Suppressor macrophage treated with lipopolysaccharide for 4 hours (primary cell): ENCODE data around the gene RNF13.
"Not testable (repeated sequence)": the region's sequence is repeated elsewhere in the genome, so short reads cannot be mapped to it uniquely, and the experiment has no call there.

Experiments
- DNase-seq: peaks from one replicate; pipeline ENCODE4 v3.0.0-alpha.2; 2020

Gene RNF13

DNA sequence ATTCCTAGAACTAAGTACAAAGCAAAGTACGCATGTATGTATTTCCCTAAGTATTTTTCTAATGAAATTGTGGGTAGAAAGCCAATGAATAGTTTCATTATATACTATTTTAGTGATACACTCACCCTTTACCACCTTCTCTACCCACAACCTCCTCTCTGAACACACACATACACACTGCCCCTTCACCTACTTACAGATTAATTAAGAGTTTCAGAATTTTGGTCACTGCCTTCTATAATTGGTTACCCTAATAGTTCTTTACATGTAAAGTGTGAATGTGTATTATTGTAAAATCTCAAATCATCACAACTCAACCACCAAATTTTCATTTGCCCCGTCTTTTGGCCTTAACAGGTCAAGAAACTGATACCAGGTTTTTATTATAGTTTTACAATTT, 150.5 kb downstream of the RNF13 start:
- no peak for DNase-seq

DNA sequence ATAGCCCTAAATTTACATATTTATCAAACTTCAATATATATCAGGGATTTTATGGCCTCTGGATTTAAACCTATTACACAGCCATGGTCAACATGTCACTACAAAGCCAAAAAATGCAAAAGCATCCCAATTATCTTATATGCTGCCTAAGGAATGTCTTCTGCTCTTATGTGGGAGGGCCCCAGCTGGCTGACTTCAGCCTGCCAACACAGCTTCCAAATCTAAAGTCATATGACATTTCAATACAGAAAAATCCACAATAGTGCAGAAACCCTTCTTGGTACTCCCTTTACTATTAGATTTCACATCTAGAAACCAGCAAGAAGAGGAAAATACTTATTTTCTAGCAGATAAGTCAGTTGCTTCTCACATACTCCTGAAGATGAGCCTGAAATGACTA, 151.3 kb downstream of the RNF13 start:
- DNase-seq = no peak

DNA sequence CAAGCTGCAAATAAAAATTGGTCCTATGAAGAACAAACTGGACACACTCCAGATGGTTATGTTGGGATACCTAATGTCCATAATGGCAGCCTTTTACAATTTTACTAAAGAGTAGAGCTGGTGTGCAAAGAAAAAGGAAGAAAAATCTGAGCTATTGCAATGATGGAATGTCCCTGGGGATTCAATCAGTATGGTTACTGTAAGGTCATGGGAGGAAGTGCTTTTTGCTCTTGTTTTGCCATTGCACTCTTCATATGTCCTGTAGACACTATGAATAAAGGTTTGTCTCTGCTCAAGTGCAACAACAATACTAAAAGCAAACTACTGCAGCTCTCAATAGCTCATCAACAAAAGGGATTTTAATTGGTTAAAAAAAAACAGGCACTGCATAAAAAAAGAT, 152.3 kb downstream of the RNF13 start:
- peak; percentile 56 for DNase-seq

DNA sequence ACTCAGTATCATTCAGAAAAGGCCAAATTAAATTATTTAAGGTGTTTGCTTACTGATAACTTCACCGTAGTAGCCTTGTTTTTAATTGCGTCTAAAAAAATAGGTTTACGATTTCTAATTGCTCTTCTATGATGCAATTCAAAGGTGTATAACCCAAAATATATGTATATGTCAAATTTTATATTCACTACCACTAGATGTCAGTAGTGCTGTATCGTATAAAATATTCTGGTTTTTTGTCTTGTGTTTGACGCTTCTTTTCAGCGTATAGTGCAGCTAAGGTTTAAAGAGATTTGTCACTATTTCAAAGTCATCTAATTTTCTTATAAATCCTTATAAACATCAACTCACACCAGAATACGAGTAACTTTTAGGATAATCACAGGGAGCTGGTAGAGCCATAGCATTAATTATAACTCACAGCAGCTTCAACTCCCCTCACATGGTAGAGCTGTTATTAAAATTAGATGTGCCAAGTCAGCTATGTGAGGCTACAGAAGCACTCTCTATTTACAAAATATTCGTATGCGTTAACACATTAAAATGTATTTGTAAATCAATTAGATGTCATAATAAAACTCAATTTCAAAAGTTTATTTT, 154.2 kb downstream of the RNF13 start:
- DNase-seq = peak; percentile 46

DNA sequence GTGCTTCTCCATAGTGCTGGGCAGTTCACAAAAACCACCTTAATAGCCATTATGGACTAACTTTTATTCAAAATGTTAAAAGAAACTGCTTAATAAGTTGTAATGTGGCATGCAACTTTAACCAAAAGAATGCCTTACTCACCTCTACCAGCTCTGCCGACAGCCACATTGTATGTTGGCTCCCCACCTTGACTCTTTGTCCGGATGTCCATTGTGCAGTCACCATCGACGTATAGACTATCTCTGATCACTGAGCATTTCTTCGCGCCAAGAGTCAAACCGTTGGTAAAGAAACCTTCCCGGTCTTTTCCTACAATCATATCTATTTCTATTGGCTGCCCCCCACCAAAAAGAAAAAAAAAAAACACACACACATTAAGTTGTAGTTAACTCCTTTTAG, 155.2 kb downstream of the RNF13 start:
- no peak for DNase-seq

DNA sequence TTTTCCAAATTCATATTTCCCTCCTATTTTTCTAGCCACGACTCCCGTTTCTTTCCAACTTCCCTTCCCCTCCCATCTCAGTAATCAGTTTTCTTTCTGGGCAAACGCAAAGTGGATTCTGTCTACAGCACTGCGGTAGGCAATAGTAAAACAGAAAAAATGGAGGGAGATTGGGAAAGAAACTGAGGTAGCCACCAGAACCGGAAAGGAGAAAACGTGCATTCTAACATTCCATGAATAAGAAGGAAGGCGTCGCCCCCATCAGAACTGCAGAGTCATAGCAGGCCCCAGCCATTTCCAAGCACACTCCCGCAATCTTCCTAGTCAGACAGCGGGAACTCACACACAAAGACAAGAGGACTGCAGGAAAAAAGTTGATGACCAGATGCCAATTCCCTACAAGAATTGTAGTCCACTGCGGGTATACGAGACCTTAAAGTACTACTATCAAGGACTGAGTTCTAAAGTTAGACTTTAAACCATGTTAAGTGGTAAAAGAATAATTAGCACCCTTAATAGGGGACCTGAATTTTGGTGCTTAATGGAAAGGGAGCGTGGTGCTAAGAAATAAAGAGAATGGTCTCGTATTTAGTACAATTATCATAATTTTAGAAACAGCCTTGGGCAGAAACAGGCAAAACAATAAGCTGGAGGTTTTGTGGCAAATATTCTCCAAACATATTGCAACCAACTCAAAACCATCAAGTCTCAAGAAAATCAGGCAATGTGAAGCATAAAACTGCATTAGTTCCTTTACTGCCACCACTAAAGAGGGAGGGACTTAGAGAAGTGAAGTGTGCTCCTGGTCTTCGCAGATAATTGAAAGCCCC, 156.3 kb downstream of the RNF13 start:
- no peak for DNase-seq

DNA sequence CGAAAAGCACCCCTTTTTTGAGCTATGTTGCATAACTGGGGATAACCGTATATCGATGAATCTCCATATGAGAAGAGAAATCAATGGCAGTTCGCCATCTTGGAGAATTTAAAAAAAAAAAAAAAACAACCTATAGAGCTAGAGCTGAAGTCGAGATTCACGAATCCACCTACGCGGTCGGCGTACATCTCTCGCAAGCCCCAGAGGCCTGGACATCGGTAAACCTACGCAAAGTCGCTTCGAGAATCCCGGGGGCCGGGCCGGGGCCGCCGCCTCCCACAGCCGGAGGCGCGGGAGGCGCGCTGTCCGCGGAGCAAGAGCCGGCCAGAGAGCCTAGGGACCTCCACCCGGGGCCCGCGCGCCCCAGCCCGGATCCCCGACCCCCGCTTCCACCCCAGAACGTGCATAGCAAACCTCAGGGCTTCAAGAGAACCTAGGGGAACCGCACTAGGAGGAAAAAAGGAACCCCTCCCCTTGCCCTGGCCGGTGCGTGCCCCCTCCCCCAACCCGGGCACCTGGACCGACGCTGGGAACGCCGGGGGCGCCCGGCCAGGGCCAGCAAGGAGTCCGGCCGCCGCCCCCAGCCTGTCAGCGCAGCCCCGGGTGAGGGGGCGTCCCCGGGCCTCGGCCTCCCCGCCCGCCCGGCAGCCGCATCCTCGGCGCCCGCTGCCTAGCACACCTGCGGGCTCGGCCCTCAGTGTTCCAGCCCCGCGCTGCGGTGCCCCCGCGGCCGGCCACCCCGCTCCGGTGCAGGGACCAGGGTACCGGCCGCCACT, 157.1 kb downstream of the RNF13 start:
- DNase-seq = peak; percentile 58

DNA sequence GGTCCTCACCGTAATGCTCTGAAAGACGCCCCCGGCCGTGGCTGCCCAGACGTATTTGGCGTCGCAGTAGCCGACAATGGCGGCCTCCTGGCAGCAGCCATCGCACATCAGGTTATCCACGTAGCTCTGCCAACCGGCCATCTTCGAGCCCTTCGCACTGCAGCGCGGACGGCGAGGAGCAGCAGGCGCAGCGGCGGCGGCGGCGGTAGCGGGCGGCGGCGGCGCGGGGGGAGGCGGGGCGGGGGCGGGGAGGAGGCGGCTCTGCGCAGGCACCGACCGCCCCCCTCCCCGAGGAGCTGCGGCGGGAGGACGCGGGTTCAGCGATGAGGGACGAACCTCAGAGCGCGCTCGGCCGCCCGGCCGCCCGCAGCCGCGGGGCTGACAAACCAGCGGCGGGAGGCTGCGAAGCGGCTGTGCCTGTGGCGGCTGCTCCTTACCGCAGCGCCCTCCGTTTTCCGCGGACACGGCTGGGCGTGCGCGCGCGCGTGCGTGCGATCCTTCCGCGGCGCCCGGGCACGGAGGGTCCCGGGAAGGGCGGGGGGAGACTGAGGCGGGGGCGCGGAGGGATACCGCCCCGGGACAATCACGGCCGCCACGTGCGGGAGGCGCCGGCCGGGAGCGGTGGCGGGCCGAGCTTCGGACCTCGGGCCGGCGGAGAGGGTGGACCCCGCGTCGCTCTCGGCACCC, 157.8 kb downstream of the RNF13 start, which contains the start of gene PFN2:
TSS of gene PFN2 (minus strand) at position 180 of the 687 bp plus-strand sequence. CDS start at position 141, 39 bp downstream.
- DNase-seq = peak; percentile 27

DNA sequence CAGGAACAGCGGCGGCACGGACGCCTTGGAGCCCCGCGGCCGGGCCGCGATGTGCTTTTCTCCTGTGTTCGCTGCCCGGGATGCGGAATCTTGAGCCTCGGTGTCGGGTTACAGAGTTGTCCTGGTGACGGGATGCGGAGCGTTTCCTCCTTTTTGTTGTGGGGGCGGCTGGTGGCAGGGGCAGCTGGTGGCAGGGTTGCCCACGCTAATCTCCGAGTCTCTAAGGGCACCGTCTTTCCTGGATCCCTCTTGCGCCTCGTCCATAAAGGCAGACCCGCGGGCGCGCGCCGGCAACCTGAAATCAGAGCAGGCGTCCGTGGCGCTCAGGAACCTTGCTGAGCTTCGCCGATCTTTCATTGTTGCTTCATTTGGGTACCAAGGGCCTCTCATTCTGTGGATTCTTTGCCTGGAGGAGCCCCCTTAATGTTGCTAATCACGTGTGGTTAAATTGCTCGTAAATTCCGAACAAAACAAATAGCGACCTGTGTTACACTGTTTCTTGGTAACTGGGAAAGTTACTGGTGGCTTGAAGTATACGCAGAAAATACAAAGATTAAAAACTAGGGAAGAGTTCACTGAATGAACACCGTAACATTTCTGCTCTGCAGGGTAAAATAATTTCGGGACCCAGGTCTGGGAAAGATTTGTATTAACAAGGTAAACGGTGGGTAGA, 158.5 kb downstream of the RNF13 start:
- DNase-seq = peak; percentile 26

DNA sequence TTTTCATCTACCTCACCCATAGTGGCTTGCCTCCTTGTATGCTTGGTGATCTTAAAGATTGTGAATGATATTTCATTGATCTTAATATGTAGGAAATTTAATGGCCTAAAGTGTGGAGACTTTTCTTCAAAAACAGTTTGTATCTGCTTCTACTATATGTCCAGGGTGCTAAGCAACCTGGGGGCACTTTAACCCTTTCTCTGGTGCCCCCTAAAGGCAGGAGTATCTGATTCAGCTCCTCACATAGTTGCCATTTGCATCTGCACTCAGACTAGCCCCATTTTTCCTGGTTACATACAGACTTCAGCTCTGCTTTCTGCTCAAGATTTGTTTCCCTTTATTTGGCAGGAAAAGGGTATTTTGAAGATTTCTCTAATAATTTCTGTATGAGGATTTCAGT, 162.9 kb downstream of the RNF13 start:
- DNase-seq = no peak

DNA sequence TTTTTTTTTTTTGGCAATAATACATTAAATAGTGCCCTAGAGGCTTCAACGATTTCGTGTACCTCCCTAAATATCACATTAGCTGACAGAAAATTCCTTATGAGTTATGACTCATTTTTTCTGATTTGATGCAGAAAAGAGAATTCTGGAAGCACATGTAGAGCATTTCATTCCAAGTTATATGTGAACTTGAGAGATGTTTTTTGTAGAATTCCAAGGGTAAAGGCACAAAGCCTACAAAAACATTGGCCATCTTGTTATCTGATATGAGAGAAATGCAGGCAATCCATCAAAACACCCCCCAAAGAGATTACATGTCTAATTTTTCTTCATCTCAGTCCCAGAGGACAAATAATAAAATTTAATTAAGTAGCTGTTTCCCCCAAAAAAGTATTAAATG, 164.4 kb downstream of the RNF13 start:
- DNase-seq = no peak

DNA sequence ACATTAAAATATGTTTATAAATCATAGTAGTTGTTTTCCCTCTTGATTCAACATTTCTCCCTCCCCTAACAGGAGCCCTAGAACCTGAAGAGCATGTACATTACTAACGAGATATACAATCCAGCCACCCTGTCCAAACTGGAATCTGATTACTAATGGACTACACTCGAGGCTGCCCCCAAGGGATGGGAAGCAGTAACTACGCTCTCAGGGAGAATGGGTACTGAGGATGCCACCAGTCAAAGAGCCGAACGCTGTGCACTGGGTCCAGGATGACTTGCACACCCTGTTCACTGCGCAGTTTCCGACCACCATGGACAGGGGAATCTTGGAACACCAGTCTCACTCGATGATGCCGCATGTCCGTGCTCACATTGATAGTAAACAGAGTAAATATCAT, 169.0 kb downstream of the RNF13 start:
- not testable (repeated sequence) for DNase-seq

DNA sequence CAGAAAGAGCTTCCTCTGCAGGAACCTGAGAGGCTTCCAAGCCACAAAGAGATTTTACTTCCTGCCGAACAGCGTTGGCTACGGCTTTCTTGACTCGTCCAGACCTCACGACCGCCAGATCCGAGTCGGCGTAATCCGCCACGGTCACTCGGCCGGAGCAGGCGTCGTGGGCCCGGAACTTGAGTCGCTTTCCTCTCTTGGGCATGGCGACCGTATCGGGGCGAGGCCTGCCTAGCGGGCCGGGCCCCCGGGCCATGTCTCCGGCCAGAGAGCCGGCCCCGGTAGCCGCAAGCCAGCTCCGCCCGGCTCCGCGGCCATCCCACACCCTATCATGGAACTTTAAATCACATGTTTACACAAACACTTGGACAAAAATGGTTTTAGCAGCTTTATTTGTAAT, 170.0 kb downstream of the RNF13 start:
- DNase-seq = not testable (repeated sequence)

DNA sequence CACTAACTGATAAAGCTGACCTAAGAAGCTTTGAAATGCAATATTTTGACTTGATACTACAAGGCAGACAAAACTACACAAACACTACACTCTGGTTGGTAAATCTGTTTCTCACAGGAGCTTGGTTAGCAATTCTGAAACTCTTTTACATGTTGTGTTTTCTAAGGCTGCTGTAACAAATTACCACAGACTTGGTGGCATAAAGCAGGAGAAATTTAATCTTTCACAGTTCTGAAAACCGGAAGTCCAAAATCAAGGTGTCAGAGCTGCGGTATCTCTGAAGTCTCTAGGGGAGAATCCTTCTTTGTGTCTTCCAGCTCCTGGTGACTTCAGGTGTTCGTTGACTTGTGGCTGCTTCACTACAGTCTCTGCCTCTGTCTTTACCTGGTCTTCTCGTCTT, 170.6 kb downstream of the RNF13 start:
- DNase-seq = no peak

DNA sequence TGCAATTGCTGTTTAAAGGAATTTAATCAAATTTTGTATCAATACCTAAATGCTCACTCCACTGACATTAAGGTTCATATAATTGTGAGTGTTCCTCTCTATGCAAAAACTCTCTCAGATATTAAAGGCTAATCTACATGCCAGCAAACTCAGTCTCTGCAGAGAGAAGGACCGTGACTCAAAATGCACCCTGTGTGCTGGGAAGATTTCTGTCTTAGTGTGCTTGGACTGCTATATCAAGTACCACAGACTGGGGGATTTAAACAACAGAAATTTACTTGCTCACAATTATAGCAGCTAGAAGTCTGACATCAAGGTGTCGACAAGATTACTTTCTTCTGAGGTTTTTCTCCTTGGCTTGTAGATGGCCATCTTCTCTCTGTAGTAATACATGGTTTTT, 176.3 kb downstream of the RNF13 start:
- DNase-seq = no peak

DNA sequence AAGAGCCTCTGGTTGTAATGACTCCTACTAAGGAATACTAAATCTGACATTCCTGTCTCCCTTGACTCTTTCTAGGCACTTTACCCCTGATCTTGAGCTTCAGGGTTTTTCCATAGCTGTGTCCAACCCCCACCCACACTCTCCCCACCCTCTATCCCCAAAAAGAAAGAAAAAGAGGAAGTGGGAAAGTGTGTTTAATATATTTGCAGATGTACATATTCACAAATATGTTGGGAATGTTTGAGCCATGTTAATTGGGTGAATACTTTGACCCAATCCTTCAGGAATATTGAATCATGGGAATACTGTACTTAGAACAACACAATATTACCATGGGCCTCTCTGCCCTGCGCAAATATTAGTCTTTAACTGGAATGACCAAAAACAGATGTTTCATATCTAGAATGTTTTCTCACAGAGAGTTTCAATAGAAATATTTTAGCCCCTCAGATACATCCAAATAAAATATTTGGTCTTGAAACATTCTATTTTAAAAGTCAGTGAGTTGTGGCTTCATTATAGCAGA, 177.5 kb downstream of the RNF13 start:
- no peak for DNase-seq

DNA sequence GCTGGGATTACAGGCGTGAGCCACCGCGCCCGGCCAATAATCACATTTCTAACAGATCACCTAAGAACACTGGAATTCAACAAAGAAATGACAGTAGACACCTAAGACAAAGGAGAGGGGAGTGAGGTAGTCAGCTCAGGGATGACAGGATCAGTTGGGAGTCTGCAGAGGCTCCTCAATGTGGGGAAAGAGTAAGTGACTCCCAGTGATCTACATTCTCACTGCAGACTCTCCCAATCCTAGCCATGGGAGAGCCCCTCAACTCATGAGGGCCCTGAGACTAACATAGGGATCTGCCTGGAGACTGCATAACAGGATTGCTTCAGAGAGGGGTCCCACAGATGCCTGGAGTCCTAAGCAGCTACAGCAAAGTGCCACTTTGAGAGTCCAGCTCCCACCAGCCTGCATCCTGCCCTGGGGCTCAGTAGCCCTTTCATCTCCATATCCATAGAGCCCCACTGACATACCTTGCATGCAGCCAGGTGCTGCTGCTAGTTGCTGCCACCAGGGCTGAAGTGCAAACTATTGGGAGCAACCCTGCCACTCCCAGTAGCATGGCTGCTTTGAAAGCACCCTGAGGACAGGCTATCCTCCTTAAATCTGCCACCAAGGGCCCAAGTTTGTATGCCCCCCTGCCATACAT, 179.5 kb downstream of the RNF13 start:
- DNase-seq = no peak

DNA sequence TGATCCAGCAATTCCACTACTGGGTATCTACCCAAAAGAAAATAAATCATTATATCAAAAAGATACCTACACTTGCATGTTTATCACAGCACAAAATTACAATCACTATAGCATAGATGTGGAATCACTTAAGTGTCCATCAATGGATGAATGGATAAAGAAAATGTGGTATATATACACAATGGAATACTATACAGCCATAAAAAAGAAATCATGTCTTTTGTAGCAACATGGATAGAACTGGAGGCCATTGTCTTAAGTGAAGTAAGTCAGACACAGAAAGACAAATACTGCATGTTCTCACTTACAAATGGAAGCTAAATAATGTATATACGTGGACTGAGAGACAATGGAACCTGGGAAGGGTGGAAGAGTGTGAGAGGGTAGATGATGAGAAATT, 185.9 kb downstream of the RNF13 start:
- DNase-seq = no peak

DNA sequence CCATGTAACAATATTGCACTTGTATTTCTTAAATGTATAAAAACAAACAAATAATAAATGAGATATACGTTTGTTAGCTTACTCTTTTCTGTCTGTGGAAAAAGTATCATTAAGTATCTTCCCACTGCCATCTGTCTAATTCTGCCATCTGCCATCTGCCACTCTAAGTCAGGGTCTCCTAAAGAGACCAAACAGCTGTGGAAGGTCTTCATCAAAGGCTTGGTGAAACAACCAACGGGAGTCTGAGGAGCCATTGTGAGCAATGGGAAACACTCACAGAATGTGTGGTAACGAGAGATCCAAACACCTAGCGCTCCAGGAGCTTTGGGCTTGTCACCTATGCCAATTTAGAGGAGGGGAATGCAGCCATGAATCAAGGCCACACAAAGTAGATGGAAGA, 186.4 kb downstream of the RNF13 start:
- no peak for DNase-seq

DNA sequence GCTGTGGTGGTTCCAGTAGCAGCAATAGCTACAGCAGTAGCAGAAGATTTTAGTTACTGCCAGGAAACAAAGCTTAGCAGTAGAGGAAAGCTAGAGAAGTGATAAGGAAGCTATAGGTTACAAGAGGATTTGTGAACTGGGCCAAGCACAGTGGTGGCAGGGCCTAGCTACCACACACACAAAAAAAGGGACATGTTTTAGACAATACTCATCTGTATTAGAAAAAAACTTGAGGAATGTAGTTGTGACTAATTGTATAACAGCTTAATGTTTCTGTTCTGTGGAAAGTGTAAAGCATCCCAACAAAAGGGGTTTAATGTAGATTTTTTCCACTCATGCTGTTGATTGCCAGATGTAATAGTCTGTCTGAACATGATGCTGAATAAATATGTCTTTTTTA, 187.6 kb downstream of the RNF13 start:
- no peak for DNase-seq

DNA sequence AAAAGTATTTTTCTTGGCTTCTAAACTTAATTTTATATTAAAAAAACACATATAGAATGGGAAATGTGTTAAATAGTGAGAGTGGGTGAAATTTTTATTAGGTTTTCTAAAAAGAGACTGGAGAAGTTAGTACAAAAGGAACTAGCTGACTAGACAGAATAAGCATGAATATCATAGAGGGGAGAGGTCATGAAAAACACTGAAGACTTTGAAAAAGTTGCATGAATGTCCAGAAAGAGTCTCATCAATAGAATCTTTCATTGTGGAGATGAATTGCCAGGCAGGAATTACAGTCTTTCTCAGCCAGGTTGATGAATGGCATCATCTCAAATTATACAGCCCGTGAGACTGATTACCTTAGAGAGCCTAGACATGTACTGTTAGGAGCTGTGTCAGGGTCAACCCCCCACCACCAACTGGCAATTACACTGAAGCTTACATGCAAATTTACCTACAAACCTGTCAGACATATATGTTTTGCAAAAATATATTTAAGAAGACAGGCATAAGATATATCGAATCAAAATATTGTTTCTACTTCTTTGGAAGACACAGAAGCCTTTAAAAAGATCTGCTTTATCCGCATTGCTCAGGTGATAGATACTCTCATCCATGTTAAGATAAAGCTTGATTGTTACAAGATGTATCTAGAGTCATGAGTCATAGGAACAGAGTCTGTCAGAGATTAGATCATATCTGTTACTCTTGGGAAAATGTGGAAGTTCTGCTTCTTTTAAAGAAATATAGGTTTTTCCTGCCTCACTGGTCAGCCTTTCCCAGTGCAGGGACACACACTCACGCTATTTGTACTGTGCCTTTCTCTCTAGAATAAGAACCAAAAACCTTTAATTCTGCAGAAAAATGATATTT, 192.5 kb downstream of the RNF13 start:
- DNase-seq = peak; percentile 52
